GM12865 (cell line): Measurements from ENCODE around the gene EML1.

Source experiments
- DNase-seq: peaks from one replicate; pipeline ENCODE4 v3.0.0; 2010; ENCODE audit warnings: low read depth
- H3K4me3 ChIP-seq: 2 replicates; pipeline ENCODE4 v1.5.1; 2011; ENCODE audit warnings: mild to moderate bottlenecking, low read depth, low read length, control low read depth
- CTCF ChIP-seq: IDR thresholded peaks from 2 replicates; pipeline ENCODE4 v1.5.1; 2011; ENCODE audit warnings: low read length, control low read depth, low read depth, inconsistent platforms; ENCODE audit not compliant: insufficient read depth; ENCODE audit errors: missing control alignments

EML1 gene

GRCh38 chr14:99793213-99794150 lies at the start of gene EML1:
EML1 (plus strand) TSS chr14:99793413; CDS start chr14:99793477, 64 bp downstream.
- peak; percentile 80 for DNase-seq
- no peak for TF ChIP-seq CTCF
- peak within 1 kb of the TSS; percentile 31; the same call in 1 of the 2 replicates for H3K4me3 ChIP-seq

GRCh38 chr14:99744199-99744872 lies 48.9 kb upstream of the EML1 start:
- no peak for TF ChIP-seq CTCF
- no peak for DNase-seq
- H3K4me3 ChIP-seq, result no peak overlapping the region

GRCh38 chr14:99744873-99745224 lies 48.4 kb upstream of the EML1 start:
- H3K4me3 ChIP-seq, result no peak overlapping the region
- no peak for DNase-seq
- no peak for TF ChIP-seq CTCF

- no peak for TF ChIP-seq CTCF
- no peak for DNase-seq
- H3K4me3 ChIP-seq, result no peak overlapping the region
Observed at GRCh38 chr14:99745307-99745951, 47.8 kb upstream of the EML1 start.

GRCh38 chr14:99747167-99747566 lies 46.0 kb upstream of the EML1 start:
- no peak for TF ChIP-seq CTCF
- no peak overlapping the region for H3K4me3 ChIP-seq
- no peak for DNase-seq

- no peak overlapping the region for H3K4me3 ChIP-seq
- DNase-seq, result no peak
Observed at GRCh38 chr14:99747582-99748330, 45.5 kb upstream of the EML1 start.

More at GRCh38 chr14:99747582-99748330, 45.5 kb upstream of the EML1 start:
- no peak for TF ChIP-seq CTCF
